IPS-18a (cell line): ENCODE data around the gene CAMK1D.

Experiments used
- H3K27ac ChIP-seq: one replicate; pipeline ENCODE4 v1.5.1; 2013; ENCODE audit warnings: low read length
- H3K27me3 ChIP-seq: one replicate; pipeline ENCODE4 v1.6.1; 2013; ENCODE audit warnings: mild to moderate bottlenecking, low read length; ENCODE audit not compliant: control insufficient read depth, insufficient read depth
- H3K36me3 ChIP-seq: one replicate; pipeline ENCODE4 v1.6.1; 2013; ENCODE audit warnings: low read depth, low read length; ENCODE audit not compliant: control insufficient read depth
- H3K4me1 ChIP-seq: one replicate; pipeline ENCODE4 v1.6.1; 2013; ENCODE audit warnings: low read depth, low read length; ENCODE audit not compliant: control insufficient read depth
- H3K4me3 ChIP-seq: one replicate; pipeline ENCODE4 v1.5.1; 2013; ENCODE audit warnings: low read length
- H3K9ac ChIP-seq: one replicate; pipeline ENCODE4 v1.6.1; 2013; ENCODE audit warnings: mild to moderate bottlenecking, low read length, moderate library complexity
- H3K9me3 ChIP-seq: one replicate; pipeline ENCODE4 v1.6.1; 2013; ENCODE audit warnings: low read depth, low read length; ENCODE audit not compliant: control insufficient read depth

The CAMK1D gene

DNA sequence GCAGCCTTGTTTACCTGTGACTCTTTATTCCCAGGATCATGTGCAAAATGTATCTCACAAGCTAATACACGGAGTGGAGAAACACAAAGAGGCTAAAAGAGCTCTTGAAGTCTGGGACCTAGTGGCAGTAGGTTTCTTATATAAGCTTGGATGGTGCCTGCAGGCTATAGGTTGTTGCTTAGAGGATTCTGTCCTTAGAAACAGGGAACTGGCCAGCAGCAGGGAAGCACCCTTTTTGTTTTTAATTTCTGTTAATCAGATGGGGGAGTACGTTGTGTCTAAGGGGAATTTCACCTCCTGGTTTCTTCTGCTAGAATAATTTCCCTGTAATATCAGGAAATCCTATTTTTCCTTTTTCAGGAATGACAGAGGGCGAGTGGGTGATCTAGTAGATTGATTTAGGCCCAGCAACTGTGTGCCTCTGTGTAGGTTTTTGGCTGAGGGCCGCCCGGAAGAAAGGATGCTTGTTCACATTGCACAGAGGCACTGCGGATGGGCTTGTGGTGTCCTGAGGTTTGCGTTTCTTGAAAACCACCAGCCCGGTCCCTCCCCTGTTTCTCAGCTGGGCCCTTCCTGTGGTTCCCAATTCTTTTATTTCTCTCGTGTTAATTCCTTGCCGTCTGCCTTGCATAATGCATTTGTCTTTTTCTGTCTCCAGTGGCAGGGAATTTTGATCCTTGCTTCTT, 158.0 kb downstream of the CAMK1D start:
- Histone ChIP-seq H3K27me3 (no peaks in the 10 kb centered on the region), H3K27ac (no peak overlapping the region), H3K36me3 (no peaks in the 10 kb centered on the region), H3K4me3 (no peak overlapping the region), H3K4me1 (no peaks in the 10 kb centered on the region), H3K9ac (no peak overlapping the region), H3K9me3 (no peaks in the 10 kb centered on the region)

DNA sequence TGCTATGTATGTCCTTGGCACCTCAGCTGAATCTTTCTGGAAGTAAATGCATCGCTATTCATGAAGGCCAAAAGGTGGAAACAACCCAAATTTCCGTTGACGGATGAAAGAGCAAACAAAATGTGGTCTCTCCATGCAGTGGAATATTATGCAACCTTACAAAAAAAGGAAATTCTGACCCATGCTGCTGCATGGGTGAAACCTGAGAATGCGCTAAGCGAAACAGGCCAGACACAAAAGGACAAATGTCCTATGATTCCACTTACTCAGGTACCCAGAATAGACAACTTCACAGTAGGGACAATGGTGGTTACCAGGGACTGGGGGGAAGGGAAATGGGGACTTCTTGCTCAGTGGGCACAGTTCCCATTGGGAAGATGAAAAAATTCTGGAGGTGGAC, 158.8 kb downstream of the CAMK1D start:
- H3K27me3 ChIP-seq = no peaks in the 10 kb centered on the region
- H3K9me3 ChIP-seq = no peaks in the 10 kb centered on the region
- no peak overlapping the region for H3K27ac ChIP-seq
- no peaks in the 10 kb centered on the region for H3K4me1 ChIP-seq
- no peak overlapping the region for H3K4me3 ChIP-seq
- H3K36me3 ChIP-seq = no peaks in the 10 kb centered on the region
- H3K9ac ChIP-seq = no peak overlapping the region

DNA sequence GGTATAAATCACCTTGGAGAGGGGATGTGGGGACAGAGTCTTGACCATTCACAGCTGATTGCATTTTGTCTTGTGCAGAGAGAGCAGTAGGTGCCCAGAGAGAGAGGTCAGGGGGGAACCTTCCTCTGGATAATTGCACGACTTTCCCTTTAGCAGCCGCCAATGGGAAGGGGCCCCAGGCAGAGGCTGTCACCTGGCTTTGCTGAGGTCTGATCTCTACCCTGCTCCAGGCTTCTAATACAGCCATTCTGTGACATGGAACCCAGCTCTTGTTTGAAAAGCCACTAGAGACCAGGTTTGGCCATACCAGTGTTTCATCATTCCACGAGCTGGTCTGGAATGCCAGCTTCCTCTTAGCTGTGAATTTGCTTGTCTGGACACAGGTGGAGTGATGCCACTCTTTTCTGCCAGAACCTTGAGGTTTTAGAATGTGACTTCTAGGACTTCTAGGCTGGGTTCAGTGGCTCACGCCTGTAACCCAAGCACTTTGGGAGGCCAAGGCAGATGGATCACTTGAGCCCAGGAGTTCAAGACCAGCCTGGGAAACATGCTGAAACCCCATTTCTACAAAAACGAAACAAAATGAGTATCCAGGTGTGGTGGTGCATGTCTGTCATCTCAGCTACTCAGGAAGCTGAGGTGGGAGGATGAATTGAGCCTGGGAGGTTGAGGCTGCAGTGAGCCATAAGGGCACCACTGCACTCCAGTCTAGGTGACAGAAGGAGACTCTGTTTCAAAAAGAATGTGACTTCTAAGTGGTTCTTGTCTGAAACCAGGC, 159.9 kb downstream of the CAMK1D start:
- no peak overlapping the region for H3K4me3 ChIP-seq
- H3K9me3 ChIP-seq = no peaks in the 10 kb centered on the region
- no peaks in the 10 kb centered on the region for H3K36me3 ChIP-seq
- no peak overlapping the region for H3K27ac ChIP-seq
- no peaks in the 10 kb centered on the region for H3K4me1 ChIP-seq
- H3K27me3 ChIP-seq = no peaks in the 10 kb centered on the region
- H3K9ac ChIP-seq = no peak overlapping the region

DNA sequence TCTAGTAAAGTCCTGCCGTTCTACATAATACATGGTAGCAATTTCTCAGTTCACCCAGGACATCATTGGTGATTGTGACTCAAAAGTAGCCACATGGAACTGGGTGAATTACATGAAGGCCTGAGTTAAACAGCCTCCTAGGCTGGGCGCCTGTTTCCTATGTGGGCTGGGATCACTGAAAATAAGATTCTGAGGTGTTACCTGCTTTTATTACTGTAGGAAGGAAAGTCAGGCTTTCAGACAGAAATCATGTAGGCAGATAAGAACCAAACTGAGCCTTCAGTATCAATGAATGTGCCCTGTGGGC, 160.4 kb downstream of the CAMK1D start:
- Histone ChIP-seq H3K36me3 (no peaks in the 10 kb centered on the region), H3K4me3 (no peak overlapping the region), H3K9ac (no peak overlapping the region), H3K9me3 (no peaks in the 10 kb centered on the region), H3K27ac (no peak overlapping the region), H3K27me3 (no peaks in the 10 kb centered on the region), H3K4me1 (no peaks in the 10 kb centered on the region)

DNA sequence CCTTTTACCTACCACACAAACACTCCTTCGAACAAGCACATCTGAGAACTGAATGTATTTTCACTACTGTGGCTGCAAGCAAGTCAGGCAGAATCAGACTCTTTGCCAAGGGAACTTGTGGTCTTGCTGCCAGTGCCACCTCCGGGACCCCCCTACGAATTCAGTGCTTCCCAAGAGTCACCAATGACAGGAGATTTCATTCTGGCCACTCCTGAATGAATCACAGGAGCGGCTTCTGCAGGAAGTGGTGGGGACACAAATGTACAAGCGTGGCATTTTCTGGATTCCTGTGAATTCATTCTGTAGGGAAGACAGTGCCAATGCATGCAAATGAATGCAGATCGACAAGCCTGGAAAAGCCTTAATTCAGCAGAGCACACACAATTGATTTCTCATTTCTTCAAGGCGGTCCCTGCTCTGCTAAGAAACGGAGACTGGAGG, 161.2 kb downstream of the CAMK1D start:
- Histone ChIP-seq H3K27ac (no peak overlapping the region), H3K4me3 (no peak overlapping the region), H3K9me3 (no peaks in the 10 kb centered on the region), H3K9ac (no peak overlapping the region), H3K27me3 (no peaks in the 10 kb centered on the region), H3K36me3 (no peaks in the 10 kb centered on the region), H3K4me1 (no peaks in the 10 kb centered on the region)

DNA sequence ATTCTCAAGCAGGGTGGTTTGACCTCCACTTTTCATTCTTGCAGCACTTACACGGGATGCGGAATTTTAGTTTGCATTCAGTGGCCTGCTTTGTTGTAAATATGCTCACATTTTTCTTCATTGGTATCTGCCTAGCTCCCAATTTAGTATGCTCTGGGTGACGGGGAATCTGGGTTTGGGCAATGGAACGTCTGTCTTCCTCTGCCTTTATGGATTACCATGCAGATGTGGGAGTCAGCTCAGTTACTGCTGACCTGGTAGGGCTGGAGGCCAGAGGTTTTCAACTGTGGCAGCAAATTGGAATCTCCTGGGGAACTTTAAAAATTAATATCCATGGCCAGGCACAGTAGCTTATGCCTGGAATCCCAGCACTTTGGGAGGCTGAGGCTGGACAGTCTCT, 161.6 kb downstream of the CAMK1D start:
- Histone ChIP-seq H3K4me3 (no peak overlapping the region), H3K36me3 (no peaks in the 10 kb centered on the region), H3K27ac (no peak overlapping the region), H3K9ac (no peak overlapping the region), H3K9me3 (no peaks in the 10 kb centered on the region), H3K4me1 (no peaks in the 10 kb centered on the region), H3K27me3 (no peaks in the 10 kb centered on the region)

DNA sequence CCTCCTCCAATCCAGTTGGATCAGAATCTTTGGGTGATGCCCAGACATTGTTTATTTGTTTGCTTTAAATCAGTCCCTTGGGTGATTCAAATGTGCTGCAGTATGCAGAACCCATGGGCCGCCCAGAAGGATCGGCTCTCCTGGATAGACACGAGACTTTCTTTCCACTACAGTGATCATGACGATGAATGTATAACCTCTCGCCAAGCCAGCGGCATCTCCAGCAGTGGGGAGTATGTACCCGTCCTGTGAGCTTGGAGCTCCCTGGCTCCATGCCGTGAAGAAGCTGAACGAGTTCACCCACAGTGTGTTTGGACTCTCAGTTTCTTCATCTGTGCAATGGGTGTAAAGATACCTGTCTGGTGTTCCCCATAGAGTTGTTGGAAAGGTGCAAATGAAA, 162.3 kb downstream of the CAMK1D start:
- no peaks in the 10 kb centered on the region for H3K36me3 ChIP-seq
- no peaks in the 10 kb centered on the region for H3K4me1 ChIP-seq
- H3K4me3 ChIP-seq = no peak overlapping the region
- H3K27ac ChIP-seq = no peak overlapping the region
- no peaks in the 10 kb centered on the region for H3K27me3 ChIP-seq
- H3K9me3 ChIP-seq = no peaks in the 10 kb centered on the region
- no peak overlapping the region for H3K9ac ChIP-seq

DNA sequence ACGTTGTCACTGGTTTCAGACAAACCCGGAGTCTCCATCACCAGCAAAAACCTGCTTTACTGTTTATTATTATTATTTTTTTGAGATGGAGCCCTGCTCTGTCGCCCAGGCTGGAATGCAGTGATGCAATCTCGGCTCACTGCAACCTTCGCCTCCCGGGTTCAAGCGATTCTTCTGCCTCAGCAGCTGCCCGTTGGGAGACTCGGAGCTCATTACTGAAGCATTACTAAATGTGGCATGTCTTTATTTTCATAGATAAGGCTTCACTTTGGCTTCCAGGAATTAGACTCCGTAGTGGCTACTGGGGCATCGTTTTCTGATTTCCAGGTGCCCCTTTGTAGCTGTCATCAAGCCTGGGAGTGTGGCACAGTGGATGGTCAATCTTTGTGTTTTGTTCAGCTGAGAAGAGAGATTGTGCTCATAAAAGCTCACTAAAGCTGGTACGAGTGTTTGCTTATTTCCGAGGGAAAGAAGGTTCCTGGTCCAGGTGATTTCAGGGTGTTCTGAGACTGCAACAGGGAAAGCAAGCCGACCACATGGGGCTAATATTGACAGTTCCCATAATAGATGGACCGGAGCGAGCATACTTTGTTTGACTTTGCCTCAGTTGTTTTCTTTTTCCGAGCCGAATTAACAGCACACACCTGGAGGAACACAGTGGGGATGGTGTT, 163.1 kb downstream of the CAMK1D start:
- Histone ChIP-seq H3K36me3 (no peaks in the 10 kb centered on the region), H3K4me1 (no peaks in the 10 kb centered on the region), H3K27ac (no peak overlapping the region), H3K9me3 (no peaks in the 10 kb centered on the region), H3K4me3 (no peak overlapping the region), H3K27me3 (no peaks in the 10 kb centered on the region), H3K9ac (no peak overlapping the region)

DNA sequence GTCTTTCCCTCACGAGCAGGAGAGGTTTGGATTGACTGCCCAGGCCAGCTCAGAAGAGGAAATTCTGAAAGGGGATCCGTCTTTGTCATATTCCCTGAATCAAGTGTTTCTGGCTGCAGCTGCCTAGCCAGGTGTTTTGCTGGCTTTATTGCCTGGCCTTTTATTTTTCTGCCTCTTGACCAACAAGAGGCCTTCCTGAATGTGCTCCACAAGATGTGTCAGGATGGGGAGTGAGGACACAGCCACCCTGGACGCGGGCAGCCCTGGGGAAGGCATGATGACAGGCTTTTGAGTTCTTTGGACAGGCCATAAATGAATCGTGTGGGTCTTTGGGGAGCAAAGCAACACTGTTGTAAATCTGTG, 163.6 kb downstream of the CAMK1D start:
- Histone ChIP-seq H3K4me3 (no peak overlapping the region), H3K27ac (no peak overlapping the region), H3K9me3 (no peaks in the 10 kb centered on the region), H3K36me3 (no peaks in the 10 kb centered on the region), H3K4me1 (no peaks in the 10 kb centered on the region), H3K27me3 (no peaks in the 10 kb centered on the region), H3K9ac (no peak overlapping the region)

DNA sequence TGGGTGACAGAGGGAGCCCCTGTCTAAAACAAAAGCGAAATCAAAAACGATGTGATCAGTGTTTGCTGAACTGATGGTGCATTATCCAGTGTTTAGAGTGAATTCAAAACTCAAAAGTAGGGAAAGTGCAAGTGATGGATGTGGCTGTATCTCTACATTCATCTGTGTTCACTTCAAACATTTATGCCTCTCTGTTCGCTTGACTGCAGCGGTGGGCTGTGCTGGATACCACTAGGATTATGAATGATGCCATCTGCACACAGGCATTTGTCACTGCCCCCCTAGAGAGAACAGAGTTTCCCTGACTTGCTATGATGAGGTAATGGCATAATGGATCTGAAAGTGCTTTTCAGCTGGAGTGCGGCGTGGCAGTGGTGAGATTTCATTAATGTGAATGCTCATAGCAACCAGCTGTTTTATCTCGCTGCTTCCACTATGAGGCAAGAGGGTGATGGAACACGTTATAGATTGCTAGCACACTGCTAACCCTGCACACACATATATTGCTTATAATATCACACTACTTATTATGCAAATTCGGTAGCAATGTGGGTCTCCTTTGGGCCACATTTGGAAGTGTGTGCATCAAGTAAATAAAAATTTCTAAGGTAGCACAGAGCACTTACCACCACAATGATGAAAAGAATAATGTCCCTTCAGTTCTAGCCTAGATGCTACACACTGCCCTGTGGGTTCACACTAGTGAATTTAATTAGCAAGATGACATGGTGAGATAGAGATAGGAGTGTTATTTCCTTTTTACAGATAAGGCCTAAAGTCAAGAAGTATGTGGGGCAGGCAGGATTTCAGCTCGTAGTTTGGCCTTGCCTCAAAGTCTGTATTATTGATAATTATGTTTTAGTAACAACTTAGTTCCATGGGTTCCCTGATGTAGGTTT, 164.7 kb downstream of the CAMK1D start:
- no peaks in the 10 kb centered on the region for H3K4me1 ChIP-seq
- H3K36me3 ChIP-seq = no peaks in the 10 kb centered on the region
- no peak overlapping the region for H3K27ac ChIP-seq
- H3K9ac ChIP-seq = no peak overlapping the region
- no peaks in the 10 kb centered on the region for H3K27me3 ChIP-seq
- H3K9me3 ChIP-seq = no peaks in the 10 kb centered on the region
- H3K4me3 ChIP-seq = no peak overlapping the region

DNA sequence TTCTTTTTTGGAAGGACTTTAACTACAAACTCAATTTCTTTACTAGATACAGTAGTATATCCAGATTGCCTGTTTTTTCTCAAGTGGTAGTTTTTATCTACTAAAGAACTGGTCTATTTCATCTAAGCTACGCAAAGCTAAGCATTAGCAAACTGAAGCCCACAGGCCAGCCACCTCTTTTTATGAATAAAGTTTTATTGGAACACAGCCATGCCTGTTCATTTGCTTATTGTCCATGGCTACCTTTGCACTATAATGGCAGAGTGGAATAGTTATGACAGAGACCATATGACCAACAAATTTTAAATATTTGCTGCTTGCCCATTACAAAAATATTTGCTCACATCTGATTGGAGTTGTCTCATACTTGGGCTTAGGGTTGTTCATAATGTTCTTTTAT, 168.7 kb downstream of the CAMK1D start:
- H3K4me3 ChIP-seq = no peak overlapping the region
- no peak overlapping the region for H3K27ac ChIP-seq
- H3K36me3 ChIP-seq = no peaks in the 10 kb centered on the region
- no peaks in the 10 kb centered on the region for H3K27me3 ChIP-seq
- H3K9ac ChIP-seq = no peak overlapping the region
- peaks cover 2% of the 10 kb centered on the region for H3K9me3 ChIP-seq
- no peaks in the 10 kb centered on the region for H3K4me1 ChIP-seq
